HG03097 (cell line): ENCODE measurements around the gene C1QTNF4.

Source experiments
- ATAC-seq: cut with Tn5 transposase; IDR thresholded peaks from one replicate; pipeline ENCODE4 v1.9.1; 2021; ENCODE audit not compliant: unreplicated experiment, low FRiP score

The C1QTNF4 gene

GRCh38 chr11:47595029-47595428 is 818 bp upstream of the C1QTNF4 start:
- no peak for ATAC-seq

- ATAC-seq, result no peak
Measured at GRCh38 chr11:47593492-47593933, 698 bp downstream of the C1QTNF4 start.

GRCh38 chr11:47592970-47593369 is 1.2 kb downstream of the C1QTNF4 start:
- ATAC-seq, result no peak

- no peak for ATAC-seq
Measured at GRCh38 chr11:47592251-47592650, 2.0 kb downstream of the C1QTNF4 start.

- no peak for ATAC-seq
Measured at GRCh38 chr11:47591764-47592163, 2.4 kb downstream of the C1QTNF4 start.

GRCh38 chr11:47589977-47590861 is 4.0 kb downstream of the C1QTNF4 start:
- ATAC-seq, result no peak

- ATAC-seq, result no peak
Measured at GRCh38 chr11:47589584-47589976, 4.6 kb downstream of the C1QTNF4 start.

- no peak for ATAC-seq
Measured at GRCh38 chr11:47589118-47589517, 5.1 kb downstream of the C1QTNF4 start.

GRCh38 chr11:47587723-47588326 is 6.4 kb downstream of the C1QTNF4 start:
- ATAC-seq, result no peak

GRCh38 chr11:47587039-47587716 is 7.0 kb downstream of the C1QTNF4 start:
- no peak for ATAC-seq

- ATAC-seq, result no peak
Measured at GRCh38 chr11:47586098-47586855, 7.9 kb downstream of the C1QTNF4 start, which contains the start of gene FAM180B. Gene FAM180B, plus strand, starts transcription at chr11:47586678. Its CDS starts 91 bp downstream, at chr11:47586769.

GRCh38 chr11:47583844-47584243 is 10.4 kb downstream of the C1QTNF4 start:
- ATAC-seq, result no peak

- peak; percentile 88 for ATAC-seq
Measured at GRCh38 chr11:47578524-47579494, 15.4 kb downstream of the C1QTNF4 start, which contains the start of the genes KBTBD4 and NDUFS3. Gene KBTBD4, minus strand, starts transcription at chr11:47578970. Its CDS starts 19 bp downstream, at chr11:47578951. Gene NDUFS3, plus strand, starts transcription at chr11:47579074. Its CDS starts 18 bp downstream, at chr11:47579092.

GRCh38 chr11:47577460-47578041 is 16.7 kb downstream of the C1QTNF4 start:
- ATAC-seq, result no peak

- ATAC-seq, result no peak
Measured at GRCh38 chr11:47573321-47573720, 20.9 kb downstream of the C1QTNF4 start.

- no peak for ATAC-seq
Measured at GRCh38 chr11:47572715-47573255, 21.4 kb downstream of the C1QTNF4 start.

GRCh38 chr11:47571895-47572294 is 22.3 kb downstream of the C1QTNF4 start:
- no peak for ATAC-seq

GRCh38 chr11:47571357-47571729 is 22.9 kb downstream of the C1QTNF4 start:
- ATAC-seq, result no peak
